GM21381 (cell line): ENCODE data around the gene KIF5A.
"Not testable (repeated sequence)": the region's sequence is repeated elsewhere in the genome, so short reads cannot be mapped to it uniquely, and the experiment has no call there.

Experiments used
- ATAC-seq: cut with Tn5 transposase; IDR thresholded peaks from one replicate; pipeline ENCODE4 v1.9.1; 2021; ENCODE audit warnings: mild to moderate bottlenecking, moderate library complexity; ENCODE audit not compliant: unreplicated experiment

The KIF5A gene

DNA sequence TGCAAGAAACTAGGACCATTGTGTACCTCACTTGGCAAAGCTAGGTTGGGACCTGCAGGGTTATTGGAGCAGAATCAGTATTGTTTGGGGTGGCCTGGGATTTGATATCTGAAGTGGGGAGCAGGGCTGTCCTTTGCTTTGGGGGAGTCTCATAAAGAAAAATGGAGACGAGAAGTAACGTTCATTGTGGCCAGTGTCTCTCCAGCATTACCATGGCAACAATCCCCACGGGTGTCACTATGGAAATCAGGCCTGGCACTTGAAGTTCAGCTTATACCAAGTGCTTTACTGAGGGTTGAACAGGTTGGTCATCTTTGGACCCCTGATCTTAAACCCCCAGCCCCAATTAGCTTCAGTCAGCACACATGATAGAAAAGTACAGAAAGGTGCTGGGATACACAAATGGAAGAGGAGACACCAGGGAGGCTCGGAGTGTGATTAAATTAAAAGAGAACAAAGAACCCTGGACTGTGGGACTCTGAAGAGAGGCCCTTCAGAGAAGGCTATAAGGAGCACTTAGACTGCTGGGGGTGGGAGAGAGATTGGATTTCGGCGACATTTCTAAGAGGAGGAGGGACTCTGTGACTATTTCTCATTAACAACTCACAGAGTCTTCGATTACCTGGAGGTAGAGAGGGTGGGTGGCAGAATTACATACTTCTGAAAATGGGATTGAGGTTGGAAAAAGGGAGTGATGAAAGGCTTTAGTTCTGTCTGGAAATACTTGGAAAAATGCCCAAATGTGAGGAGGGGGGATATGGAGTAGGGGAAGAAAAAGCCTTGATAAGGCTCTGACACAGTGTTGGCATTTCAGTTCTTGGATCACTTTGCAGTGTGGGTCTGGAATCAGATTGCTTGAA, 3.7 kb downstream of the KIF5A start:
- no peak for ATAC-seq

DNA sequence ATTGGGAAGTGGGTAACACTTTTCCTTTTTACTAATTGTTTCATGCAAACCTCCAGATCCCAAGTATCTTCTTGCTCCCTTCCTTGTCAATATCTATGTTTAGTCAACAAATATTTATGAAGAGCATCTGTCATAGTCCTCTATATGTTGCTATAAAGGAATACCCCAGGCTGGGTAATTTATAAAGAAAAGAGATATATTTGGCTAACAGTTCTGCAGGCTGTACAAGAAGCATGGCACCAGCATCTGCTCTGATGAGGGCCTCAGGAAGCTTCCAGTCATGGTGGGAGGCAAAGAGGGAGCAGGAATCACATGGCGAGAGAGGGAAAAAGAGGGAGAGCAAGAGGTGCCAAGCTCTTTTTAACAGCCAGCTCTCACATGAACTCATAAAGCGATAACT, 4.6 kb downstream of the KIF5A start:
- no peak for ATAC-seq

DNA sequence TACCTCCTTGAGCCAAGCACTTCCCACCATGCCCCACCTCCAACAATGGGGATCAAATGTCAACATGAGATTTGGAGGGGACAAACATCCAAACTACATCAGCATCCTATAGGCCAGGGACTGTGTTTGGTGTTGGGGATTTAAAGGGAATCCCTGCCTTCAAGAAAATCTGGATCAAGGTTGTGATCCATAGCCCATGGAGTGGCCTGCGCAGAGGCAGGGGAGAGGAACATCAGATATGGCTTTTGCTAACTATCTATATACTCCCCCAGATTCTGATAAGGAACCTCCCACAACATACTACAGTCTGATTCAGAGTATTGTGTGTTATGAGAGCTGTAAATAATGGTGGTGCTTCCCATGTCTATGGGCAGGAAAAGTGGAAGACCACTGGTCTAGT, 5.1 kb downstream of the KIF5A start:
- no peak for ATAC-seq

DNA sequence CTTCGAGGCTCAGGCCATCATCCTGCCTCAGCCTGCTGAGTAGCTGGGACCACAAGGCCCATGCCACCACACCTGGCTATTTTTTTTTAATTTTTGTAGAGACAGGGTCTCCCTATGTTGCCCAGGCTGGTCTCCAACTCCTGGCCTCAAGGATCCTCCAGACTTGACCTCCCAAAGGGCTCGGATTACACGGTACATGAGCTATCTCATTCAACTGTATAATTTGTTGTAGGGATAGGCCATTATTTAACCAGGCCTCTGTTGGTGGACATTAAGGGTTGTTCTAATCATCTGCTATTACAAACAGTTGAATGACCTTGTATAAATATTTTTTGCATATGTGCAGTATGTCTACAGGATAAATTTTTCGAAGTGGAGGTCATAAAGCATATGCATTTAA, 9.0 kb downstream of the KIF5A start:
- ATAC-seq, result no peak

DNA sequence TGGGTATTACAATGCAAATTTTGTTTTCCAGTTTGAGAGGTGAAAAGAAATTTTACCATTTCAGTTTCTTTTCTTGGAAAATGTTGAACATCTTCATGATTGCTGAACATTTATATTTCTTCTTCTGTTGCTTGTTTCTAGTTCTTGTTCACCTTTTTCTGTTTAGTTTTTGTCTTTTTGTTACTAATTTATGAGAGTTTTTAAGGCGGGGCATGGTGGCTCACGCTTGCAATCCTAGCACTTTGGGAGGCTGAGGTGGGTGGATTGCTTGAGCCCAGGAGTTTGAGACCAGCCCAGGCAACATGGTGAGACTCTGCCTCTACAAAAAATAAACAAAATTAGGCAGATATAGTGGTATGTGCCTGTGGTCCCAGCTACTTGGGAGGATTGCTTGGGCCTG, 10.7 kb downstream of the KIF5A start:
- ATAC-seq, result no peak

DNA sequence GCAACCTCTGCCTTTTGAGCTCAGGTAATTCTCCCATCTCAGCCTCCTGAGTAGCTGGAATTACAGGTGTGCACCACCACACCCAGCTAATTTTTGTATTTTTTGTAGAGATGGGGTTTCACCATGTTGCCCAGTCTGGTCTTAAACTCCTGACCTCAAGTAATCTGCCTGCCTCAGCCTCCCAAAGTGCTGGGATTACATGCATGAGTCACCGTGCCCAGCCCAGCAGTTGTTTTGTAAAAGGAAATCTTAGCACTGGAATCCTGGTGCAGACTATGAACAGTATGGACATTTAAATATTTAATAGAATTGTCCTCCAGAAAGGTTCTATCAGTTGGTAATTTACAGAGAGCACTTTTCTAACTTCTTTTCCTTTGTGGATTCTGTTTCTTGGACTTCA, 11.3 kb downstream of the KIF5A start:
- ATAC-seq, result not testable (repeated sequence)

DNA sequence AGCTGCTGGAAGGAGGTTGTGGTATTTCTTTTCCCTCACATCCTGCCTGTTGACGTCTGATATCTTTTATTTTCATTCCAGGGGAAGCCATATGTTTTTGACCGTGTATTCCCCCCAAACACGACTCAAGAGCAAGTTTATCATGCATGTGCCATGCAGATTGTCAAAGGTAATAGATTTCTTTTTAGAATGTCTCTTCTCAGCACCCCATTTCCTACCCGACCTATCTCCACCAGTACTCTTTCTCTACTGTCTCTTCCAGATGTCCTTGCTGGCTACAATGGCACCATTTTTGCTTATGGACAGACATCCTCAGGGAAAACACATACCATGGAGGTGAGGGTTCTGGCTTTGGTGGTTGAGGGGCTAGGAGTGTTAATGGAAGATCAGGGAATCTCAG, 13.5 kb downstream of the KIF5A start:
- no peak for ATAC-seq

DNA sequence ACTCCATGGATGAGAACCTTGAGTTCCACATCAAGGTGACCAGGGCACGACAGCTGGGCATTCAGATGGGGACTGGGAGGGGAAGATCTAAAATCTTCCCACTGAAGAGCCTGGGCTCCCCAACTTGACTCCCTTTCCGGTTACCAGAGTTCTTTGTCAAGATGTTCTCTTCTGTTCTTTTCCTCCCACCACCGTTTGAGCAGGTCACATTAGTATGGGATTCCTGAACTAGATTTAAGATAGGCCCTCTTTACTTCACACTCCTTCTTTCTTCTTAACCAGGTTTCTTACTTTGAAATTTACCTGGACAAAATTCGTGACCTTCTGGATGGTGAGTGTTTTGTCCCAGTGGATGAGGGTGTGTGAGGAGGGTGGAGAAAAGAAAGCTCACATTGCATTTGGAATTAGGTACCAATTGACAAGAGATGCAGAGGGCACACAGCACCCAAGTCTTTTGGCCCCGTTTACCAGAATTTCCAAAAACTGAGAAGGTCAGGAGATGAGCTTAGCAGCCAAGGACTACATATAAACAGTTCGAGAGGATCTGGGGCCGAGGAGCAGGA, 14.4 kb downstream of the KIF5A start:
- ATAC-seq, result no peak

DNA sequence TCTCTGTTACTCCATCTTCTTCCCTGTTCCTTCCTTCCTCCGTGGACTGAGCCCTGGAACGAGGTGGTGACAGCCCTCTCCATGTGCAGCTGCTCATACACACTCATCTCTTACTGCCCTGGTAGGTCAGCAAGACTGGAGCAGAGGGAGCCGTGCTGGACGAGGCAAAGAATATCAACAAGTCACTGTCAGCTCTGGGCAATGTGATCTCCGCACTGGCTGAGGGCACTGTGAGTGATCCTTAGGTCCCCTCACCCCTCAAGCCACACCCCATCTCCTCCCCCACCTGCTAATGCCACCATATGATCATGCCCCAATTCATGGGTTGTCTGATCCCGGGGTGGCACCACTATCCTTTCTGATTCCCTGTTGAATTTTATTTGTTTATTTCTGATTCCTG, 19.0 kb downstream of the KIF5A start:
- ATAC-seq, result no peak

DNA sequence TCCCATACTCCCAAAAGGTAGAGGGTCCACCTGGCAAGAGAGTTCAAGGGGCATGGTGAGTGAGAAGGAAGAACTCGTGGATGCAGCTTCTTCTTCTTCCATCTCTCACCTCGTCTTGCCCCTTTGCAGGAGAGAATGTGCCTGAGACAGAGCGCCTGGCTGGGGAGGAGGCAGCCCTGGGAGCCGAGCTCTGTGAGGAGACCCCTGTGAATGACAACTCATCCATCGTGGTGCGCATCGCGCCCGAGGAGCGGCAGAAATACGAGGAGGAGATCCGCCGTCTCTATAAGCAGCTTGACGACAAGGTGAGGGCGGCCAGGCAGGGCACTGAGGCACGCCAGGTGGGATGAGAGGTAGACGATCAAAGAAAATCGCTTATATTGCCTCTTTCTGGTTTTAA, 20.0 kb downstream of the KIF5A start:
- ATAC-seq, result no peak

DNA sequence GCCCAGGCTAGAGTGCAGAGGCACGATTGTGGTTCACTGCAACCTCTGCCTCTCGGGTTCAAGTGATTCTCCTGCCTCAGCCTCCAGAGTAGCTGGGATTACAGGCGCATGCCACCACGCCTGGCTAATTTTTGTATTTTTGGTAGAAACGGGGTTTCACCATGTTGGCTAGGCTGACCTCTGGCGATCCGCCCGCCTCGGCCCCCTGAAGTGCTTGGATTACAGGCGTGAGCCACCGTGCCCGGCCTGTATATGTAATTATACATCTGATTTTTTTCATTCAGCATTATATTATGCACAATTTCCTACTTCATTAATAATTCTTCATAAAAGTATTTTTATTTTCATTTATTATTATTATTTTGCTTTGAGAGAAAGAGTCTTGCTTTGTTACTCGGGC, 20.6 kb downstream of the KIF5A start:
- not testable (repeated sequence) for ATAC-seq

DNA sequence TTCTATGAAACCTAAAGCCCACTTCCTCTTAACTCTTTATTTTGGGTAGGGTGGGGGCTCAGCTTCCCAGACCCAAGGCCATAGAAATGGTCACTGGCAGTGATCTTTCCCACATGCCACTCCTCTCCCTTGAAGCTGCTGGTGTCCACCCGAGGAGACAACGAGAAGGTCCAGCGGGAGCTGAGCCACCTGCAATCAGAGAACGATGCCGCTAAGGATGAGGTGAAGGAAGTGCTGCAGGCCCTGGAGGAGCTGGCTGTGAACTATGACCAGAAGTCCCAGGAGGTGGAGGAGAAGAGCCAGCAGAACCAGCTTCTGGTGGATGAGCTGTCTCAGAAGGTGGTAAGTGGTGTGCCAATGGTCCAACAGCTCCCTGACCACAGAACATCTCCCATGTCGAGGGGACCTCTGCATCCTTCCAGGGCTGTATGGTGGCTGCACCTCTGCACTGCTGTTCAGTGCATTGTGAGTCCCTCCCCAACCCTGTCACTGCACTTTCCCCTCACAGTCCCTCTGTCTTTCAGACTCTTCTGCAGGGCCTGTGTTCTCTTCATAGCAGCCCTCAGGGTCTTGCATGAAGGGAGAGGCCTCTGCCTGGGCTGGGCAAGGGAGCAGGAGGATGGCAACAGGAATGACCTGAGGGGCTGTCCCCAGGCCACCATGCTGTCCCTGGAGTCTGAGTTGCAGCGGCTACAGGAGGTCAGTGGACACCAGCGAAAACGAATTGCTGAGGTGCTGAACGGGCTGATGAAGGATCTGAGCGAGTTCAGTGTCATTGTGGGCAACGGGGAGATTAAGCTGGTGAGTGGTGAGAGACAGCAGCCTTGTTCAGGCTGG, 22.3 kb downstream of the KIF5A start:
- ATAC-seq, result no peak

DNA sequence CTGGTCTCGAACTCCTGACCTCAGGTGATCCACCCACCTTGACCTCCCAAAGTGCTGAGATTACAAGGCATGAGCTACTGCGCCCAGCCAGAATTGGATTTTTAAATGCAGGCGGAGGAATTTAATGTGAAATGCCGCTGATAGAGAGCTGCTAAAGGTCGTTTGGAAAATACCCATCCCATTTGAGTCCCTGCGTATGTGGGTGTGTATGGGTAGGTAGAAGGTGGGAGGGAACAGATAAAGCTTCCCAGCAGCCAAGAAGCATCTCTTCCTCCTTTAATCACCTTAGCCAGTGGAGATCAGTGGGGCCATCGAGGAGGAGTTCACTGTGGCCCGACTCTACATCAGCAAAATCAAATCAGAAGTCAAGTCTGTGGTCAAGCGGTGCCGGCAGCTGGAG, 25.0 kb downstream of the KIF5A start:
- ATAC-seq, result no peak

DNA sequence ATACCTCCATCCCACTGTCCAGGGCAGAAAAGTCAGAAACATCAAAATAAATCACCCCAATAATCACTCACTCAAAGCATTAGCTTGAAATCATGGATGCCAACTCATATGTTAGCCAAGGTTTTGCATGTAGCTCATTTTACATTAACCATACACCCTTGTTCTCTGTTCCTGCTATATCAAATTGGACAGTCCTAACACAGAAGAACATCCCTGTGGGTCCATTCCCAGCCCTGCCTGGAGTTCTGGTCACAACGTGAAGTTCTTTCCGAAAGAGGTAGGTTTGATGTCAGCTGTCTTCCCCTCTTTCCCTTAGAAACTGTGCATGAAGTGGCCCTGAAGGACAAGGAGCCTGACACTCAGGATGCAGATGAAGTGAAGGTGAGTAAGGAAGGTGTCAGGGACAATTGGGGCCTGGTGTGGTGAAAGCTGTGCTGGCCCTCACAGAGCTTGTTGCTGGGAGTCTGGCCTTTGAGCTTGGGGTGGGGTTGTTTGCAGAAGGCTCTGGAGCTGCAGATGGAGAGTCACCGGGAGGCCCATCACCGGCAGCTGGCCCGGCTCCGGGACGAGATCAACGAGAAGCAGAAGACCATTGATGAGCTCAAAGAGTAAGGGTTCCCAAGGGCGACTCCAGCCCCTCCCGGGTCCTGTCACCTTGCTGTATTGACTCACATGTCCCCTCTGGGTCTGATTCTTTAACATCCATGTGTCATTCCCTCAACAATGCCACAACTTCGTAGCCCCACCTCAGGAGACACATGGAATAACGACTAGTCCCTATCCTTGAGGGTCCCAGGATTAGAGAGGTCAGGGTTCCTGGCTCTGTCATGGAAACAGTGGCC, 26.1 kb downstream of the KIF5A start:
- ATAC-seq, result no peak

DNA sequence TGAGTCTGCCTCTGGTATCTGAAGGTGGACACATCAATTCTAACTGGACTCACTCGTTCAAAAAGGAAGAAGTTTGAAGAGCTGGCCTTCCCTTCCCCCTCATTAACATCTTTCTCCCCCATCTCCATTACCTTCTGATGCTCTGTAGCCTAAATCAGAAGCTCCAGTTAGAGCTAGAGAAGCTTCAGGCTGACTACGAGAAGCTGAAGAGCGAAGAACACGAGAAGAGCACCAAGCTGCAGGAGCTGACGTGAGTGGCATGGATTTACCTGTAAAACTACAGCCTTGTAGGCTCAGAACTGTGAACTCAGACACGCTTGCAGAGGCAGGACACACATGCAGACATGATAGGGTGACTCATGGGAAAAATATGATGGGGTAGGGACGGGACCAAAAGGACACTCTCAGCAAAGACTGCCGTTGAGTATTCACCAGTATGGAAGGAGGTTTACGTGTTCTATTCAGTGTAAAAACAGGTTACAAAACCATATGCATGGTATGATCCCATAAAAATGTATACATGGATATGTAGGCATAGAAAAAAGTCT, 26.8 kb downstream of the KIF5A start:
- no peak for ATAC-seq

DNA sequence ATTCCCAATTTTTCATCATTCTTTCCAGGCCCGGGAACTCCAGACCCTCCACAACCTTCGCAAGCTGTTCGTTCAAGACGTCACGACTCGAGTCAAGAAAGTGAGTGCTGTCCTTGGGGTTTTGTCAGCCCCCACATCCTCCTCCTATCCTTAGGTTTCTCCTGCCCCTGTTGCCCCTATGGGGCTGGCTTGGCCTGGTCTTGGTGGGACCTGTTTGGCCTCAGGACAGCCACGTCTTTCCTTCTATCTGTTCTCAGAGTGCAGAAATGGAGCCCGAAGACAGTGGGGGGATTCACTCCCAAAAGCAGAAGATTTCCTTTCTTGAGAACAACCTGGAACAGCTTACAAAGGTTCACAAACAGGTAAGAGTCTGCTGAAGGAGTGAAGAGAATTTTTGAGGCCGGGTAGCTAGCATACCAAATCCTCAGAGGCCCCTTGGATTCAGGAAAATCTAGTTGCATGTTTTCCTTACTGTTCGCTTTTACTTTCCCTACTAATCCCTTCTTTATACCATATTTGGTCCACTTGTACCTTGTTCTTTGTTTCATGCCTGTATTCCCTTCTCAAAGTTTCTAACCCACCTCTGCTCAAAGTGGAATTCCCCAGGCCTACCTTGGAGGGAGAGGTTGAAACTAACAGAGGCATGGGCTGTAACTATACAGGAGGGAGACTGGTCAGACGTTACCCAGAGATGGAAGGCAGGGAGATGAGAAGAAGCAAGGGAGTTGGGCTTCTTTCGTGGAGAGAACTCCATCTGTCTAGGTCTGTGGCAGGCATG, 28.3 kb downstream of the KIF5A start:
- no peak for ATAC-seq

DNA sequence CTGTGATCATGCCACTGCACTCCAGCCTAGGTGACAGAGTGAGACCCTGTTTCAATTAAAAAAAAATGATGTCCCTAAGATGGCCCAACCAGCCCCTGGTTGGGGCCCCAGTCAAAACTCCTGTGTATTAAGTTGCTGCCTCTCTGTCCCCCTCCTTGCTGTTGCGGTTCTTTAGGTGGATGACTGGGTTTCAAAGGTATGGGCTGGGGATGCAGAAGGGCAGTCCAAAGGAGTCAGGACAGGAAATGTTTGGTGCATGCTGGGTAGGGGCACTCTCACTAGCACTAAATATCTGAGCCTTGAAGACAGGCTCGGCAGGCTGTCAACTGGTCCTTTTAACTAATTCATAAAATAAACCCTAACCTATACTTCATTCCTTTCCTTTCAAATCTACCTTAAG, 29.2 kb downstream of the KIF5A start:
- ATAC-seq, result no peak

DNA sequence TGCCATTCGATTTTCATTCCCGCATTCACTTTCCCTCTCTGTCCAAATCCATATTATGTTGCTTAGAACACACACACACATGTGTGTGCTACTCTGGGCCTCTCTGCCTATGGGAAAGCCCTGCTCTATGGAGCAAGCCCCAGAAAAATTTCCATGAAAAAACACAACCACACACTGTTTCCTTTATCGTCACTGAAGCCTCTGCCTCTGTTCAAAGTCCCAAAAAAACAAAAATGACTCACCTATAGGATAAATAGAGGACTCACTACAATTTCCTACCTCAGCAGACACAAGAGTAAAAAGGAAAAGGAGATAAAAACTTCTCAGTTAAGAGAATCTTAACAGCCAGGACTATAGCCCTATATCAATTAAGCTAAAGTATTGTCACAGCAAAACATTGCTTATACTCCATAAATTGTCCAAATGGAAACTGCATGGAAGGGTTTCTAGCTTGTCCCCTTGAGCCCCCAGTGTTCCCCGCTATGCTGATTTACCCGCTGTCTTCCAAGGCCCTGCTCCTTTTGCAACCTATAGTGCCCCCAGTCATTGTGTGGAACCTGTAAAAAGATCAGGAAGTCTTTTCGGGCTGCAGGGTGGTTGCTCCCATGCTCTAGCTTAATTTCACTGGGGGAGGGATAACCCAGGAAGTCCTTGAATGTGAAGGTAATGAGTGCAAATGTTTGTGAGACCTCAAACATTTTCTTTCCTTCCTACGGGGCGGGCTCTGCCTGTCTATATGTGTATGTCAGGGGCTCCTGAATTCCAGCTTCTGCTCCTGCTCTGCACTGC, 30.0 kb downstream of the KIF5A start:
- ATAC-seq, result no peak

DNA sequence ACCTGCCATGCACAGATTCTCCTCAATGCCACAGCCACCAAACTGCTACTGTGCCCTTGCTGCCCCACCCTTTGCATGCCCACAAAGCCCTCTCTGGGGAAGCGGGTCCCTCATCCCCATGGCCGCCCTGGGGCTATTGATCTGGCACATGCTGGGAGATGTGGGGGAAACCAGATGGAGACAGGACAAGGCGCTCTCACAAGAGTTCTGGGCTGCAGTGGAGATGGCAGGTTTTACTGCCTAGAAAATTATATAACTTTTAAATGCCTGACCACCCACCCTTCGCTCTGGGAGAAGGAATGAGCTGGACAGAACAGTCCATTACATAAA, 30.6 kb downstream of the KIF5A start:
- no peak for ATAC-seq
